ENCODE results near the gene ZDHHC8.

The ZDHHC8 gene

GRCh38 chr22:20091690-20092476, 39.7 kb upstream of the ZDHHC8 start:
- Histone ChIP-seq H3K79me2 (ENCODE audit: insufficient read depth, low read length) (no peaks in the 10 kb centered on the region), H3K9me3 (ENCODE audit: low read length) (no peaks in the 10 kb centered on the region)

GRCh38 chr22:20092477-20092854, 39.1 kb upstream of the ZDHHC8 start:
- Histone ChIP-seq H4K20me1 (ENCODE audit: insufficient read depth, low read length) (no peaks in the 10 kb centered on the region), H3K4me1 (ENCODE audit: insufficient read depth, low read length, severe bottlenecking) (no peaks in the 10 kb centered on the region), H3K4me2 (ENCODE audit: low read length) (no peak overlapping the region), H3K27ac (ENCODE audit: low read depth, low read length, poor library complexity, severe bottlenecking) (no peak overlapping the region), H3K27me3 (ENCODE audit: insufficient read depth, low read length) (no peaks in the 10 kb centered on the region), H2AFZ (ENCODE audit: low read length) (no peak overlapping the region), H3K9ac (ENCODE audit: low read length) (no peak overlapping the region), H3K9me3 (ENCODE audit: low read length) (0 out of 2 replicates have a peak, but pooled peaks cover 3% of the 10 kb centered on the region), H3F3A (ENCODE audit: insufficient read depth, low read length) (no peaks in the 10 kb centered on the region), H3K36me3 (ENCODE audit: insufficient read depth, low read length) (peaks cover 99% of the 10 kb centered on the region), H3K9me2 (ENCODE audit: low read depth, low read length) (no peaks in the 10 kb centered on the region), H3K79me2 (ENCODE audit: insufficient read depth, low read length) (no peaks in the 10 kb centered on the region), H3K4me3 (ENCODE audit: low read depth, low read length, poor library complexity, severe bottlenecking) (no peak overlapping the region)
- TF ChIP-seq CTCF (IDR thresholded peaks at IDR 0.05; ENCODE audit: low read length) (no peak), EZH2 (IDR thresholded peaks at IDR 0.05; ENCODE audit: borderline replicate concordance, low read length) (no peak)

More at GRCh38 chr22:20091690-20092476, 39.7 kb upstream of the ZDHHC8 start:
- Histone ChIP-seq H3K4me3 (ENCODE audit: low read depth, low read length, poor library complexity, severe bottlenecking) (no peak overlapping the region), H3F3A (ENCODE audit: insufficient read depth, low read length) (no peaks in the 10 kb centered on the region), H3K4me2 (ENCODE audit: low read length) (no peak overlapping the region), H3K9ac (ENCODE audit: low read length) (no peak overlapping the region), H3K4me1 (ENCODE audit: insufficient read depth, low read length, severe bottlenecking) (no peaks in the 10 kb centered on the region), H2AFZ (ENCODE audit: low read length) (no peak overlapping the region), H4K20me1 (ENCODE audit: insufficient read depth, low read length) (no peaks in the 10 kb centered on the region), H3K27ac (ENCODE audit: low read depth, low read length, poor library complexity, severe bottlenecking) (no peak overlapping the region), H3K36me3 (ENCODE audit: insufficient read depth, low read length) (peaks cover 99% of the 10 kb centered on the region), H3K9me2 (ENCODE audit: low read depth, low read length) (no peaks in the 10 kb centered on the region), H3K27me3 (ENCODE audit: insufficient read depth, low read length) (no peaks in the 10 kb centered on the region)
- TF ChIP-seq CTCF (IDR thresholded peaks at IDR 0.05; ENCODE audit: low read length) (no peak), EZH2 (IDR thresholded peaks at IDR 0.05; ENCODE audit: borderline replicate concordance, low read length) (no peak)

- no peak overlapping the region for H3K4me2 ChIP-seq (ENCODE audit: low read length)
- TF ChIP-seq CTCF (IDR thresholded peaks at IDR 0.05; ENCODE audit: low read length) (no peak), EZH2 (IDR thresholded peaks at IDR 0.05; ENCODE audit: borderline replicate concordance, low read length) (no peak)
- no peaks in the 10 kb centered on the region for H3F3A ChIP-seq (ENCODE audit: insufficient read depth, low read length)
- peaks cover 96% of the 10 kb centered on the region for H3K36me3 ChIP-seq (ENCODE audit: insufficient read depth, low read length)
- no peaks in the 10 kb centered on the region for H3K4me1 ChIP-seq (ENCODE audit: insufficient read depth, low read length, severe bottlenecking)
- H3K9ac ChIP-seq (ENCODE audit: low read length) = no peak overlapping the region
- H3K79me2 ChIP-seq (ENCODE audit: insufficient read depth, low read length) = no peaks in the 10 kb centered on the region
- H2AFZ ChIP-seq (ENCODE audit: low read length) = no peak overlapping the region
- H3K9me3 ChIP-seq (ENCODE audit: low read length) = 0 out of 2 replicates have a peak, but pooled peaks cover 3% of the 10 kb centered on the region
- H4K20me1 ChIP-seq (ENCODE audit: insufficient read depth, low read length) = no peaks in the 10 kb centered on the region
- no peak overlapping the region for H3K4me3 ChIP-seq (ENCODE audit: low read depth, low read length, poor library complexity, severe bottlenecking)
- no peak overlapping the region for H3K27ac ChIP-seq (ENCODE audit: low read depth, low read length, poor library complexity, severe bottlenecking)
- no peaks in the 10 kb centered on the region for H3K9me2 ChIP-seq (ENCODE audit: low read depth, low read length)
- no peaks in the 10 kb centered on the region for H3K27me3 ChIP-seq (ENCODE audit: insufficient read depth, low read length)
Observed at GRCh38 chr22:20093418-20094196, 38.0 kb upstream of the ZDHHC8 start.
